OCI-LY1 (cell line): ENCODE results near the gene TGFBR1.

Experiments used
- H2AFZ ChIP-seq: fragments of 200-600 bp; sonication (generic), shearing (Covaris generic); 2 replicates; pipeline ENCODE4 v1.6.0; 2014; ENCODE audit warnings: antibody characterized with exemption, mild to moderate bottlenecking, low read length
- H3F3A ChIP-seq: fragments of 200-600 bp; sonication (generic), shearing (Covaris generic); 2 replicates; pipeline ENCODE4 v1.6.0; 2014; ENCODE audit warnings: mild to moderate bottlenecking, antibody characterized with exemption, low read length, moderate library complexity; ENCODE audit not compliant: insufficient read depth
- H3K27ac ChIP-seq: fragments of 200-600 bp; sonication (generic); 2 replicates; pipeline ENCODE4 v1.5.1; 2014; ENCODE audit warnings: low read length, mixed run types, mild to moderate bottlenecking, low read depth; ENCODE audit not compliant: poor library complexity, severe bottlenecking
- H3K27me3 ChIP-seq: fragments of 200-600 bp; sonication (generic); 2 replicates; pipeline ENCODE4 v1.6.0; 2014; ENCODE audit warnings: antibody characterized with exemption, mild to moderate bottlenecking, low read length, moderate library complexity; ENCODE audit not compliant: insufficient read depth
- H3K36me3 ChIP-seq: fragments of 200-600 bp; sonication (generic); 2 replicates; pipeline ENCODE4 v1.6.1; 2014; ENCODE audit warnings: mild to moderate bottlenecking, antibody characterized with exemption, low read length, moderate library complexity, mixed read lengths; ENCODE audit not compliant: insufficient read depth
- H3K4me1 ChIP-seq: fragments of 200-600 bp; sonication (generic); 2 replicates; pipeline ENCODE4 v1.5.1; 2014; ENCODE audit warnings: mild to moderate bottlenecking, low read length, moderate library complexity; ENCODE audit not compliant: insufficient read depth, severe bottlenecking
- H3K4me2 ChIP-seq: fragments of 200-600 bp; sonication (generic), shearing (Covaris generic); 2 replicates; pipeline ENCODE4 v1.6.1; 2014; ENCODE audit warnings: low read length
- H3K4me3 ChIP-seq: fragments of 200-600 bp; sonication (generic); 2 replicates; pipeline ENCODE4 v1.5.1; 2014; ENCODE audit warnings: low read length, low read depth, mild to moderate bottlenecking, mixed read lengths; ENCODE audit not compliant: poor library complexity, severe bottlenecking
- H3K79me2 ChIP-seq: fragments of 200-600 bp; shearing (Covaris generic); 2 replicates; pipeline ENCODE4 v1.6.1; 2016; ENCODE audit warnings: mixed run types, low read length, mixed read lengths; ENCODE audit not compliant: insufficient read depth
- H3K9ac ChIP-seq: fragments of 200-600 bp; sonication (generic), shearing (Covaris generic); 2 replicates; pipeline ENCODE4 v1.6.1; 2014; ENCODE audit warnings: mild to moderate bottlenecking, low read length, mixed read lengths
- H3K9me2 ChIP-seq: fragments of 200-600 bp; sonication (generic), shearing (Covaris generic); 2 replicates; pipeline ENCODE4 v1.6.1; 2014; ENCODE audit warnings: low read depth, mild to moderate bottlenecking, low read length, mixed read lengths
- H3K9me3 ChIP-seq: fragments of 200-600 bp; shearing (Covaris generic); 2 replicates; pipeline ENCODE4 v1.6.1; 2014; ENCODE audit warnings: low read length, mixed read lengths
- H4K20me1 ChIP-seq: fragments of 200-600 bp; sonication (generic), shearing (Covaris generic); 2 replicates; pipeline ENCODE4 v1.6.0; 2016; ENCODE audit warnings: mild to moderate bottlenecking, low read length; ENCODE audit not compliant: insufficient read depth
- CTCF ChIP-seq: fragments of 200-600 bp; sonication (generic), shearing (Covaris generic); IDR thresholded peaks from 2 replicates; pipeline ENCODE4 v1.5.1; 2017; ENCODE audit warnings: mild to moderate bottlenecking, antibody characterized with exemption, low read length, moderate library complexity, mixed read lengths
- EZH2 ChIP-seq: fragments of 200-600 bp; sonication (generic), shearing (Covaris generic); IDR thresholded peaks from 2 replicates; pipeline ENCODE4 v1.8.0; 2017; ENCODE audit warnings: borderline replicate concordance, mixed run types, mild to moderate bottlenecking, antibody characterized with exemption, low read length, moderate library complexity, mixed read lengths

The TGFBR1 gene

GRCh38 chr9:99079542-99079941, 25.4 kb upstream of the TGFBR1 start:
- Histone ChIP-seq H4K20me1 (no peaks in the 10 kb centered on the region), H3K9me3 (no peaks in the 10 kb centered on the region)
- no peak for TF ChIP-seq EZH2
- no peak for TF ChIP-seq CTCF

GRCh38 chr9:99083051-99083450, 21.9 kb upstream of the TGFBR1 start:
- Histone ChIP-seq H3K4me2 (no peak overlapping the region), H3K27me3 (peaks cover 9% of the 10 kb centered on the region; the same call in 1 of the 2 replicates), H3K9ac (no peak overlapping the region), H4K20me1 (no peaks in the 10 kb centered on the region), H3K4me1 (peaks cover 5% of the 10 kb centered on the region), H3F3A (no peaks in the 10 kb centered on the region), H3K9me3 (no peaks in the 10 kb centered on the region), H2AFZ (no peak overlapping the region), H3K9me2 (no peaks in the 10 kb centered on the region), H3K36me3 (no peaks in the 10 kb centered on the region; the same call in 1 of the 2 replicates), H3K79me2 (no peaks in the 10 kb centered on the region), H3K27ac (no peak overlapping the region), H3K4me3 (no peak overlapping the region)
- no peak for TF ChIP-seq EZH2
- TF ChIP-seq CTCF, result no peak

More at GRCh38 chr9:99079542-99079941, 25.4 kb upstream of the TGFBR1 start:
- H3K4me2 ChIP-seq, result no peak overlapping the region
- H3K79me2 ChIP-seq, result no peaks in the 10 kb centered on the region
- no peak overlapping the region for H3K9ac ChIP-seq
- no peak overlapping the region for H3K4me3 ChIP-seq
- H3K36me3 ChIP-seq, result no peaks in the 10 kb centered on the region
- H3K9me2 ChIP-seq, result no peaks in the 10 kb centered on the region
- H3K27ac ChIP-seq, result no peak overlapping the region
- peaks cover 9% of the 10 kb centered on the region; the same call in 1 of the 2 replicates for H3K27me3 ChIP-seq
- no peaks in the 10 kb centered on the region for H3K4me1 ChIP-seq
- no peak overlapping the region for H2AFZ ChIP-seq
- H3F3A ChIP-seq, result no peaks in the 10 kb centered on the region

GRCh38 chr9:99085949-99086948, 18.7 kb upstream of the TGFBR1 start:
- Histone ChIP-seq H3K79me2 (no peaks in the 10 kb centered on the region), H3K27me3 (peaks cover 14% of the 10 kb centered on the region; the same call in 1 of the 2 replicates), H3K9ac (no peak overlapping the region), H3K4me2 (0 out of 2 replicates have a peak overlapping the region, but pooled peaks have one; percentile 2), H2AFZ (no peak overlapping the region), H3K27ac (no peak overlapping the region), H3K36me3 (no peaks in the 10 kb centered on the region; the same call in 1 of the 2 replicates), H3K9me3 (peaks cover 8% of the 10 kb centered on the region; the same call in 1 of the 2 replicates), H3K4me1 (peaks cover 5% of the 10 kb centered on the region), H3K4me3 (no peak overlapping the region), H3F3A (no peaks in the 10 kb centered on the region), H3K9me2 (no peaks in the 10 kb centered on the region), H4K20me1 (no peaks in the 10 kb centered on the region)
- TF ChIP-seq EZH2, result no peak
- TF ChIP-seq CTCF, result no peak
